Measurements from ENCODE around the gene CPD.

The CPD gene

DNA sequence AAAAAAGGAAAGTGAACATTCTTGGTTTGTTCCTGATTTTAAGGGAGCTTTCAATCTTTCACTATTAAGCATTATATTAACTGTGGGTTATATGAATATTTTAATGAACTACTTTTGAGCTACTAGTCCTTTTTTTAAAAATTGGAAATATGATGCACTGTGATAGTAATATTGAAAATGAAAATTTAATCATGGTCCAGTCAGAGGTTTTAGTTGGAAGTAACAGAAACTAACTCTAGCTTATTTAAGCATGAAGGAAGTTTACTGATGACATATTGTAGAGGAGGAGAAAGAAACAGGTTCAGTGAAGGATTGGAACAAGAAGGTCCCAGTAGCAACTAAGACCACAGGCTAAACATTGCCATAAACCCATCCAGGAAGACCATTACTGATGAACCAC is 24.0 kb upstream of the CPD start:
- no peak for DNase-seq (ENCODE audit: low read depth)
- TF ChIP-seq, protein P1, sequence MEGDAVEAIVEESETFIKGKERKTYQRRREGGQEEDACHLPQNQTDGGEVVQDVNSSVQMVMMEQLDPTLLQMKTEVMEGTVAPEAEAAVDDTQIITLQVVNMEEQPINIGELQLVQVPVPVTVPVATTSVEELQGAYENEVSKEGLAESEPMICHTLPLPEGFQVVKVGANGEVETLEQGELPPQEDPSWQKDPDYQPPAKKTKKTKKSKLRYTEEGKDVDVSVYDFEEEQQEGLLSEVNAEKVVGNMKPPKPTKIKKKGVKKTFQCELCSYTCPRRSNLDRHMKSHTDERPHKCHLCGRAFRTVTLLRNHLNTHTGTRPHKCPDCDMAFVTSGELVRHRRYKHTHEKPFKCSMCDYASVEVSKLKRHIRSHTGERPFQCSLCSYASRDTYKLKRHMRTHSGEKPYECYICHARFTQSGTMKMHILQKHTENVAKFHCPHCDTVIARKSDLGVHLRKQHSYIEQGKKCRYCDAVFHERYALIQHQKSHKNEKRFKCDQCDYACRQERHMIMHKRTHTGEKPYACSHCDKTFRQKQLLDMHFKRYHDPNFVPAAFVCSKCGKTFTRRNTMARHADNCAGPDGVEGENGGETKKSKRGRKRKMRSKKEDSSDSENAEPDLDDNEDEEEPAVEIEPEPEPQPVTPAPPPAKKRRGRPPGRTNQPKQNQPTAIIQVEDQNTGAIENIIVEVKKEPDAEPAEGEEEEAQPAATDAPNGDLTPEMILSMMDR (IDR thresholded peaks at IDR 0.05; ENCODE audit: low read depth, low read length, missing control alignments) = no peak
- H3K4me3 ChIP-seq (ENCODE audit: low read depth, low read length) = no peak overlapping the region

DNA sequence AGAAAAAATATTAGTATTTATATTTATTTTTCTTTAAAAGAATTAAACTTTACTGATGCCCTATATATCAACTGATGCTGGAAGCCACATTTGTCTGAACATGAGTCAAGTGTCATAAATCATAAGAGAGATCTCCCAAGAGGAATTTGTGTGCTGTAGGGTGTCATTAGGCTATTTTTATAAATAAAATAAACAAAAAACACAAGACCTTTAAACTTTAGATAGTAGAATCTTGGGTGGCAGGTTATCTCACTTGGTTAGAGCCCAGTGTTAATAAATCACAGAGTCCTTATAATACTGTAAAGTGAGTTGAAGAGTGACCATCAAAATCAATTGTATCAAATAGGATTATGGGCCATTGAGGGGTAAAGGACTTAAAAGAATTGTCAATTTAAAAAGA is 21.3 kb upstream of the CPD start:
- H3K4me3 ChIP-seq (ENCODE audit: low read depth, low read length) = no peak overlapping the region
- DNase-seq (ENCODE audit: low read depth) = no peak
- TF ChIP-seq, protein P1 (IDR thresholded peaks at IDR 0.05; ENCODE audit: low read depth, low read length, missing control alignments) = no peak

DNA sequence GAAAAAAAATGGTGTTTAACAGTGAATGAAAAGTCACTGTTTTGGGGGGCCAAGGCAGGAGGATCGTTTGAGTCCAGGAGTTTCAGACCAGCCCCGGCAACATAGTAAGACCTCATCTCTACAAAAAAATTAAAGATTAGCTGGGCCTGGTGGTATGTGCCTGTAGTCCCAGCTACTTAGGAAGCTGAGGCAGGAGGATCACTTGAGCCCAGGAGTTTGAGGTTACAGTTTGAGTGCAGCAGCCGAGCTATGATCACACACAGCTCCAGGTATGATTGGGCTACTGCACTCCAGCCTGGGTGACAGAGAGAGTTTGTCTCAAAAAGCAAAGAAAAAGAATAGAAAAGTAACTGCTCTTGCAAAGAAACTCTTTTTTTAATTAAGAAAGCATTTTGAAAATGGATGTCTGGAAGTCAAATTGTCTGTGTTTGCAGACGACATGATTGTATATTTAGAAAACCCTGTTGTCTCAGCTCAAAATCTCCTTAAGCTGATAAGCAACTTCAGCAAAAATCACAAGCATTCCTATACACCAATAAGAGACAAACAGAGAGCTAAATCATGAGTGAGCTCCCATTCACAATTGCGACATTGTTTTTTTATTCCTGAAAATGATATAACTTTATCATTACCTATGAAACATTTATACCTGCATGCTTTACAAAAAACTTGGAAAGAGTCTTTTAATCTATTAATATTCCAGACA is 20.5 kb upstream of the CPD start:
- no peak overlapping the region for H3K4me3 ChIP-seq (ENCODE audit: low read depth, low read length)
- TF ChIP-seq, protein P1 (IDR thresholded peaks at IDR 0.05; ENCODE audit: low read depth, low read length, missing control alignments) = no peak
- no peak for DNase-seq (ENCODE audit: low read depth)

DNA sequence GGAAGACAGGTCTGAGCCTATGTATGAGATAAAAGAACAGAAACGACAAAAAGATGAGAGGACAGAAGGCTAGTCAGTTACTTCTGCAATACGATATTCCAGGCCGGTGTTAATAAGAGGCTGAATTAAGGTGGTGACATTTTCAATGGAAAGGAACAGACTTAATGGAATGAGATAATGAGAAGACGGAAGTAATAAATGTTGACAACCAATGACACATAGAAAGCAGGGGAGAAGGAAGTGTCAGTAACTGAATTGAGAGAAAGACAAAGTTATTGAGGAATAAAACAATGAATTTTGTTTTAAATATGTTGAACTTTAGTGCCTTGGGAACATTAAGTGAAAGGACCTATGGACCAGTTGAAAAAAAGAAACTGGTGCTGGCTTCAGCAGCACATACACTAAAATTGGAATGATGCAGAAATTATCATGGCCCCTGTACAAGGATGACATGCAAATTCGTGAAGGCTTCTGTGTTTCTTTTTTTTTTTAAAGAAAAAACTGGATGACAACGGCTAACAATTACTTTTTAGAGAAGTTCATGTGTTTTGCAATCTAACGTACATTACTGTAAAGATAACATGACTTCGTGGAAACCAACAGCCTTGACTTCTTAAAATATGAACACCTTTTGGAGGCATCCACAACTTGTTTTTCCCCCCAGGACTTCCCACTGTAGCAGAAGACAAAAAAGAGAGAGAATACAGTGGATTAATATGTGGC is 18.5 kb upstream of the CPD start:
- no peak overlapping the region for H3K4me3 ChIP-seq (ENCODE audit: low read depth, low read length)
- TF ChIP-seq, protein P1 (IDR thresholded peaks at IDR 0.05; ENCODE audit: low read depth, low read length, missing control alignments) = no peak
- DNase-seq (ENCODE audit: low read depth) = no peak

DNA sequence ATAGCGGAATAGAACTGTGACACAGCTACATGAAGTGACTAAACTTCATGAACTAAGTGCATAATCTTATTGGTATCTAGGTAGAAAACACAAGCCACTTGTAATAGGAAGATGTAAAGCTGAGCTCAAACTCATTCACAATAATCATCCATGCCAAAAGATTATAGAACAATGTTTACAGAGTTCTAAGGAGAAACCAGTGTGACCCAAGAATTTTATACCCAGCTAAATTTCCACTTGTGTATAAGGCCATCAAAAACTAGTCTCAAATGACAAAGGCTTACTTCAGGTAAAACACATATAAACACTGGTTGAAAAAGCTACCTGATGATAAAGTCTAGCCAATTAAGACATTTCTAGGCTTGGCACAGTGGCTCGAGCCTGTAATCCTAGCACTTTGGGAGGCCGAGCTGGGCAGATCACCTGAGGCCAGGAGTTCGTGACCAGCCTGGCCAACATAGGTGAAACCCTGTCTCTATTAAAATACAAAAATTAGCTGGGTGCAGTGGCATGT is 16.9 kb upstream of the CPD start:
- no peak for DNase-seq (ENCODE audit: low read depth)
- no peak overlapping the region for H3K4me3 ChIP-seq (ENCODE audit: low read depth, low read length)
- TF ChIP-seq, protein P1 (IDR thresholded peaks at IDR 0.05; ENCODE audit: low read depth, low read length, missing control alignments) = no peak

DNA sequence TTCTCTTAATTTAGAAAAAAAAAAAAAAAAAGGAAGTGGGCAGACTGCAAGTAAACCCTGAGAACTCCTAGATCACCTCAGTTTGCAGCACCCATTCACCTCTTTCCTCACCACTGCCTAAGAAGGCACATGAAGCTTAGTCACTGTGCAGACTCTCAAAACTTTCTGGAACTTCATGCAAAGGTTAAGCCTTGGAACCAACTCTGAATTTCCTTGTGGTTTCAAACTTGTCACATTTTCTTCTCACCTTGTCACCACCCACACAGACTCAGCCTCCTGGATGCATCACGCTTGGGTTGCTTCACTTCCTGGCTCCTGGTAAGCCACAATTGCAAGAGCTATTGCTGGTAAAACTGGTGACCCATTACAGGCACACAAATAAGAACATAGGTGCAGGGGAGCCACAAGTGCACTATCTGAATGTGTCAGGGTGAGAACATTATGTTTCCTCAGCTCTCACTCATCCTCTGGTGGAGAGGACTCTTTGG is 15.0 kb upstream of the CPD start:
- TF ChIP-seq, protein P1 (IDR thresholded peaks at IDR 0.05; ENCODE audit: low read depth, low read length, missing control alignments) = no peak
- H3K4me3 ChIP-seq (ENCODE audit: low read depth, low read length) = no peak overlapping the region
- peak; percentile 94 for DNase-seq (ENCODE audit: low read depth)
